ENCODE data around the gene FCER1A. TPM values are rescaled to one million over a fixed set of nuclear protein-coding genes. Genes with fewer than 3 reads are reported as not detected.

The FCER1A gene
- total RNA-seq, 4 donors from 2014 or later = not detected

DNA sequence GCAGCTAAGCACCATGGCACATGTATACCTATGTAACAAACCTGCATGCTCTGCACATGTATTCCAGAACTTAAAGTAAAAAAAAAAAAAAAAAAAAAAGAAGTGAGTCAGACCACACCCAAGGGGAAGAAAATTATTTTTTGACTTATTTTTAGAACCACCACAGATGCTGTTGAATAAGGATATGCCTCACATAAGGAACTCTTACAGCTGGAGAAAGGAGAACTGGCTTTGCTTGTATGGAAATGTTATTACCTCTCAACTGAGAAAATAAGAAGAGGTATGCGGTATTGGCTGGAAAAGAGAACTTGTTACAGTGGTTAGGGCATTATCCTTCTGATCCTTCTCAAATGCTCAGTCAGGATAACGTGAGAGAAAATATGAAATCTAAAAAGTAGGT, 27.5 kb upstream of the FCER1A start:
- TF ChIP-seq CTCF (IDR thresholded peaks at IDR 0.05 in 4 of 5, conservative IDR thresholded peaks at IDR 0.05 in 1 of 5) = no peak
- no peak for TF ChIP-seq POLR2A (IDR thresholded peaks at IDR 0.05)
- intact Hi-C loops (cut with DNase I; ENCODE audit: low total_unique reads) = no loop called here
- no peaks in the 10 kb centered on the region for H3K9me3 ChIP-seq
- H3K4me1 ChIP-seq = no peaks in the 10 kb centered on the region
- in situ Hi-C loops (cut with MboI; ENCODE audit: low sequenced_read_pairs in 4 of 4) = no loop called here
- no peak overlapping the region for H3K4me3 ChIP-seq
- no peak overlapping the region for H3K27ac ChIP-seq
- H3K27me3 ChIP-seq = no peaks in the 10 kb centered on the region
- DNase-seq = no peak
- no peak for ATAC-seq
- no peaks in the 10 kb centered on the region for H3K36me3 ChIP-seq

DNA sequence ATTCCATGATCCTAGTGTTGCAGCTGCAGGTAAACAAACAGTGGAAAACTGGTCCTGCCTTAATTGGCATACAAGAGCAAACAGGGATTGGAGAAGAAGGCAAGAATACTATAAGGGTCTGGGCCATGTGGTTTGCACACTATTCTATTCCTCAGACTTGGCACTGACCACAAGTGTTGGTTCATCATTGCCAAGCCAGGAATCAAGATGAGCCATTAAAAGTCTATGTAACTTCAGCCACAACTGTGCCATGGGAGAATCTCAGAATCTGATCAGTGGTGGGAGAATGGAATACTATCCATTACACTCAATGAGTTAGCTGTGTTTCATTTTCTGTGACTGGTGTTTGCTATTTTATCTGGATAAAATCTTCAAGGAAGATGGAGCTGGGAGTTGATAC, 26.2 kb upstream of the FCER1A start:
- Histone ChIP-seq H3K36me3 (no peaks in the 10 kb centered on the region), H3K27ac (no peak overlapping the region), H3K4me1 (no peaks in the 10 kb centered on the region), H3K9me3 (no peaks in the 10 kb centered on the region), H3K4me3 (no peak overlapping the region), H3K27me3 (no peaks in the 10 kb centered on the region)
- no peak for ATAC-seq
- no peak for TF ChIP-seq POLR2A (IDR thresholded peaks at IDR 0.05)
- no peak for TF ChIP-seq CTCF (IDR thresholded peaks at IDR 0.05 in 4 of 5, conservative IDR thresholded peaks at IDR 0.05 in 1 of 5)
- no peak for DNase-seq
- in situ Hi-C loops (cut with MboI; ENCODE audit: low sequenced_read_pairs in 4 of 4) (no loop called here), intact Hi-C loops (cut with DNase I; ENCODE audit: low total_unique reads) (no loop called here)

- no peak for DNase-seq
- no peaks in the 10 kb centered on the region for H3K36me3 ChIP-seq
- no peak overlapping the region for H3K27ac ChIP-seq
- no peaks in the 10 kb centered on the region for H3K9me3 ChIP-seq
- no peak overlapping the region for H3K4me3 ChIP-seq
- in situ Hi-C loops (cut with MboI; ENCODE audit: low sequenced_read_pairs in 4 of 4) = no loop called here
- H3K4me1 ChIP-seq = no peaks in the 10 kb centered on the region
- H3K27me3 ChIP-seq = no peaks in the 10 kb centered on the region
- intact Hi-C loops (cut with DNase I; ENCODE audit: low total_unique reads) = no loop called here
- TF ChIP-seq CTCF (IDR thresholded peaks at IDR 0.05 in 4 of 5, conservative IDR thresholded peaks at IDR 0.05 in 1 of 5) = no peak
- no peak for ATAC-seq
Observed at GRCh38 chr1:159279773-159280172, 22.4 kb upstream of the FCER1A start.

- Histone ChIP-seq H3K4me1 (no peaks in the 10 kb centered on the region), H3K27me3 (no peaks in the 10 kb centered on the region), H3K9me3 (no peaks in the 10 kb centered on the region), H3K4me3 (no peak overlapping the region), H3K27ac (no peak overlapping the region), H3K36me3 (no peaks in the 10 kb centered on the region)
- intact Hi-C loops (cut with DNase I; ENCODE audit: low total_unique reads) (no loop called here), in situ Hi-C loops (cut with MboI; ENCODE audit: low sequenced_read_pairs in 4 of 4) (no loop called here)
- DNase-seq (no peak), ATAC-seq (no peak)
- TF ChIP-seq CTCF (IDR thresholded peaks at IDR 0.05 in 4 of 5, conservative IDR thresholded peaks at IDR 0.05 in 1 of 5) (no peak), POLR2A (IDR thresholded peaks at IDR 0.05) (no peak)
Observed at GRCh38 chr1:159282118-159282517, 20.0 kb upstream of the FCER1A start.

DNA sequence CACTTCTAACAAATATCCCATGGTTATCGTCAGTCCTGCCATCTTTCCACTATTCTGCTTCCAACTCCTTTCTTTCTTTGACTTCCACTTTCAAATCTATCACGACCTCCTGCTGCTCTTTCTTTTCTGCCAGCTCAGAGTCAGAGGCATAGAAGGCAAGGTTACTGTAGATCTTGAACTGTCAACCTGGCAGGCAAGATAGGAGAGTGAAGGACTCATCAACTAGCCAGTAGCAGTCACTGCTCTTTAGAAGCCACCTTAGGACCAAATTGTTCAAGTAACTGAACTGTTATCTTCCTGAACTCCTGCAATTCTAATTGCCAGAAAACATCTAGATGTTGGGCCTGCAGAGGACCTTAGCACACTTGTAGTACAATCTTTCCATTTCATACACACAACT, 13.1 kb upstream of the FCER1A start:
- no peak for TF ChIP-seq CTCF (IDR thresholded peaks at IDR 0.05 in 4 of 5, conservative IDR thresholded peaks at IDR 0.05 in 1 of 5)
- no peak for TF ChIP-seq POLR2A (IDR thresholded peaks at IDR 0.05)
- Histone ChIP-seq H3K9me3 (no peaks in the 10 kb centered on the region), H3K27me3 (no peaks in the 10 kb centered on the region), H3K36me3 (no peaks in the 10 kb centered on the region), H3K27ac (no peak overlapping the region), H3K4me1 (no peaks in the 10 kb centered on the region), H3K4me3 (no peak overlapping the region)
- in situ Hi-C loops (cut with MboI; ENCODE audit: low sequenced_read_pairs in 4 of 4) = no loop called here
- no peak for ATAC-seq
- no peak for DNase-seq
- intact Hi-C loops (cut with DNase I; ENCODE audit: low total_unique reads) = no loop called here

Measured in gastrocnemius medialis (tissue), 4 donors.